Adipocyte (in vitro differentiated cells): Measurements from ENCODE around the gene NKD2.
"Not testable (repeated sequence)": the region's sequence is repeated elsewhere in the genome, so short reads cannot be mapped to it uniquely, and the experiment has no call there.

Source experiments
- DNase-seq: peaks from one replicate; pipeline ENCODE4 v3.0.0-alpha.2; 2015; ENCODE audit warnings: low read depth
- H3K27me3 ChIP-seq: replicated peaks from 2 replicates; pipeline ENCODE4 v1.7.0; 2013; ENCODE audit warnings: mild to moderate bottlenecking, low read length, moderate library complexity; ENCODE audit not compliant: control insufficient read depth, insufficient read depth
- H3K36me3 ChIP-seq: 2 replicates; pipeline ENCODE4 v1.7.0; 2013; ENCODE audit warnings: low read length, mild to moderate bottlenecking, moderate library complexity; ENCODE audit not compliant: control insufficient read depth, insufficient read depth, severe bottlenecking
- H3K4me1 ChIP-seq: 2 replicates; pipeline ENCODE4 v1.7.0; 2013; ENCODE audit warnings: mild to moderate bottlenecking, low read length, moderate library complexity; ENCODE audit not compliant: control insufficient read depth, insufficient read depth
- H3K4me3 ChIP-seq: 2 replicates; pipeline ENCODE4 v1.7.0; 2013; ENCODE audit warnings: mild to moderate bottlenecking, low read length, moderate library complexity
- H3K9ac ChIP-seq: 2 replicates; pipeline ENCODE4 v1.7.0; 2013; ENCODE audit warnings: mild to moderate bottlenecking, low read length, moderate library complexity
- H3K9me3 ChIP-seq: 2 replicates; pipeline ENCODE4 v1.7.0; 2013; ENCODE audit warnings: mild to moderate bottlenecking, low read length, moderate library complexity; ENCODE audit not compliant: control insufficient read depth

Gene NKD2

GRCh38 chr5:1016476-1016875 lies 7.9 kb downstream of the NKD2 start:
- Histone ChIP-seq H3K4me1 (no peaks in the 10 kb centered on the region), H3K4me3 (no peak overlapping the region), H3K9me3 (no peaks in the 10 kb centered on the region), H3K9ac (no peak overlapping the region), H3K36me3 (peaks cover 21% of the 10 kb centered on the region), H3K27me3 (peaks cover 26% of the 10 kb centered on the region)
- DNase-seq = no peak

GRCh38 chr5:1017056-1017455 lies 8.5 kb downstream of the NKD2 start:
- Histone ChIP-seq H3K36me3 (peaks cover 19% of the 10 kb centered on the region), H3K9ac (no peak overlapping the region), H3K27me3 (peaks cover 20% of the 10 kb centered on the region), H3K4me3 (no peak overlapping the region), H3K4me1 (no peaks in the 10 kb centered on the region), H3K9me3 (no peaks in the 10 kb centered on the region)
- DNase-seq = no peak

GRCh38 chr5:1017691-1018455 lies 9.3 kb downstream of the NKD2 start:
- peaks cover 11% of the 10 kb centered on the region for H3K36me3 ChIP-seq

GRCh38 chr5:1018596-1018995 lies 10.0 kb downstream of the NKD2 start:
- Histone ChIP-seq H3K9ac (no peak overlapping the region), H3K4me1 (no peaks in the 10 kb centered on the region), H3K27me3 (peaks cover 8% of the 10 kb centered on the region), H3K36me3 (peaks cover 5% of the 10 kb centered on the region), H3K9me3 (no peaks in the 10 kb centered on the region), H3K4me3 (no peak overlapping the region)
- DNase-seq = no peak

More at GRCh38 chr5:1017691-1018455, 9.3 kb downstream of the NKD2 start:
- H3K4me3 ChIP-seq = no peak overlapping the region
- no peaks in the 10 kb centered on the region for H3K4me1 ChIP-seq
- no peaks in the 10 kb centered on the region for H3K9me3 ChIP-seq
- no peak overlapping the region for H3K9ac ChIP-seq
- no peak for DNase-seq
- H3K27me3 ChIP-seq = peaks cover 12% of the 10 kb centered on the region

GRCh38 chr5:1019001-1019905 lies 10.7 kb downstream of the NKD2 start:
- no peak overlapping the region for H3K4me3 ChIP-seq
- H3K9me3 ChIP-seq = no peaks in the 10 kb centered on the region
- peaks cover 8% of the 10 kb centered on the region for H3K27me3 ChIP-seq
- DNase-seq = no peak
- no peaks in the 10 kb centered on the region for H3K36me3 ChIP-seq
- H3K9ac ChIP-seq = no peak overlapping the region
- no peaks in the 10 kb centered on the region for H3K4me1 ChIP-seq

- Histone ChIP-seq H3K36me3 (no peaks in the 10 kb centered on the region), H3K4me1 (no peaks in the 10 kb centered on the region), H3K27me3 (peaks cover 4% of the 10 kb centered on the region), H3K4me3 (no peak overlapping the region), H3K9me3 (no peaks in the 10 kb centered on the region), H3K9ac (no peak overlapping the region)
- no peak for DNase-seq
Measured at GRCh38 chr5:1020452-1020961, 11.9 kb downstream of the NKD2 start.

GRCh38 chr5:1021136-1021968 lies 12.8 kb downstream of the NKD2 start:
- H3K4me3 ChIP-seq = no peak overlapping the region
- H3K27me3 ChIP-seq = peaks cover 4% of the 10 kb centered on the region
- H3K36me3 ChIP-seq = no peaks in the 10 kb centered on the region
- H3K9ac ChIP-seq = no peak overlapping the region
- no peaks in the 10 kb centered on the region for H3K9me3 ChIP-seq
- H3K4me1 ChIP-seq = no peaks in the 10 kb centered on the region
- peak; percentile 40 for DNase-seq

- not testable (repeated sequence) for H3K9ac ChIP-seq, H3K27me3 ChIP-seq, DNase-seq, H3K4me3 ChIP-seq, H3K36me3 ChIP-seq, H3K4me1 ChIP-seq, H3K9me3 ChIP-seq
Measured at GRCh38 chr5:1021969-1022336, 13.4 kb downstream of the NKD2 start.

- no peak overlapping the region for H3K9ac ChIP-seq
- H3K4me3 ChIP-seq = no peak overlapping the region
- DNase-seq = no peak
- H3K36me3 ChIP-seq = no peaks in the 10 kb centered on the region
- H3K9me3 ChIP-seq = no peaks in the 10 kb centered on the region
- H3K4me1 ChIP-seq = no peaks in the 10 kb centered on the region
- H3K27me3 ChIP-seq = peaks cover 18% of the 10 kb centered on the region
Measured at GRCh38 chr5:1026700-1027621, 18.4 kb downstream of the NKD2 start.
